ENCODE data around the gene RAB6B.

GRCh38 chr3:133892541-133893231 is 3.0 kb downstream of the RAB6B start:
- no peak for TF ChIP-seq ZFP30 (CRISPR knock-in tag; IDR thresholded peaks at IDR 0.05)
- no peak for TF ChIP-seq ARNTL (CRISPR knock-in tag; IDR thresholded peaks at IDR 0.05; ENCODE audit: borderline replicate concordance, low read depth)
- no peak for TF ChIP-seq CSRNP3 (CRISPR knock-in tag; IDR thresholded peaks at IDR 0.05)
- no peak for TF ChIP-seq ZFP3 (CRISPR knock-in tag; IDR thresholded peaks at IDR 0.05)
- no peak for TF ChIP-seq RARB (CRISPR knock-in tag; IDR thresholded peaks at IDR 0.05)
- TF ChIP-seq CREB5 (CRISPR knock-in tag; IDR thresholded peaks at IDR 0.05; ENCODE audit: low read depth): no peak
- no peak for TF ChIP-seq BACH2 (CRISPR knock-in tag; IDR thresholded peaks at IDR 0.05; ENCODE audit: borderline replicate concordance)
- TF ChIP-seq ISL1 (CRISPR knock-in tag; IDR thresholded peaks at IDR 0.05): no peak
- TF ChIP-seq PATZ1 (CRISPR knock-in tag; IDR thresholded peaks at IDR 0.05; ENCODE audit: borderline replicate concordance): no peak
- TF ChIP-seq GLIS3 (CRISPR knock-in tag; IDR thresholded peaks at IDR 0.05): no peak
- TF ChIP-seq TOX (CRISPR knock-in tag; IDR thresholded peaks at IDR 0.05; ENCODE audit: borderline replicate concordance): no peak
- no peak for TF ChIP-seq TCF4 (CRISPR knock-in tag; IDR thresholded peaks at IDR 0.05; ENCODE audit: borderline replicate concordance)

Measured in SK-N-SH treated with all-trans-retinoic acid at 6 μM for 48 hours (cell line).